GM12878 (cell line): Measurements from ENCODE around the gene TXLNB. TPM values are rescaled to one million over a fixed set of nuclear protein-coding genes. Genes with fewer than 3 reads are reported as not detected.

Experiments used
- ATAC-seq: fragments of 200-7000 bp; cut with Tn5 transposase; 3 replicates; pipeline ENCODE4 v1.9.1; 2020; ENCODE audit warnings: mild to moderate bottlenecking, moderate library complexity
- BruUV-seq: library from RNA; stranded (reverse); fragments of 400-500 nt; replicated peaks from 2 replicates; lab custom pipeline; 2021; lab: Mats Ljungman, UMichigan
- CTCF ChIA-PET: fragments of 300-600 bp; sonication (Branson Sonifier 250); formaldehyde crosslinking; extraction: SDS; loops from one replicate; lab custom pipeline; 2021; ENCODE audit warnings: inconsistent platforms; lab: Yijun Ruan, JAX
- POLR2A ChIA-PET: fragments of 350-600 bp; formaldehyde crosslinking; extraction: SDS; loops from one replicate; lab custom pipeline; 2021; ENCODE audit warnings: inconsistent platforms; lab: Charles Lee
- RAD21 ChIA-PET: fragments of 300-600 bp; sonication (Branson Sonifier 250); formaldehyde crosslinking; loops from one replicate; lab custom pipeline; 2023; ENCODE audit warnings: antibody characterized with exemption; ENCODE audit not compliant: unreplicated experiment; lab: Charles Lee
- SMC1A ChIA-PET: fragments of 300-600 bp; sonication (Branson Sonifier 250); formaldehyde crosslinking; loops from one replicate; lab custom pipeline; 2023; ENCODE audit not compliant: unreplicated experiment, uncharacterized antibody; lab: Charles Lee
- DNase-seq: peaks from one replicate; pipeline ENCODE4 v3.0.0-alpha.2; 2011; ENCODE audit warnings: low read depth, low spot score
- FAIRE-seq: peaks from 3 replicates; lab custom pipeline; 2011; peaks lifted over from hg19 to GRCh38; lab: Jason Lieb, UNC
- H2AFZ ChIP-seq: 2 replicates; pipeline ENCODE4 v1.6.0; 2011; ENCODE audit warnings: low read depth, low read length, control low read depth; ENCODE audit not compliant: control insufficient read depth
- H3K27ac ChIP-seq: 2 replicates; pipeline ENCODE4 v1.5.1; 2011; ENCODE audit warnings: control low read depth; ENCODE audit not compliant: control insufficient read depth, insufficient read depth
- H3K27me3 ChIP-seq, 2 experiments: replicated peaks in 1 of 2; 2 replicates each; pipeline versions ENCODE4 v1.6.0 to v1.6.1; 2011; ENCODE audit warnings: low read length in 1 of 2; ENCODE audit not compliant: control insufficient read depth in 2 of 2, insufficient read depth in 2 of 2
- H3K36me3 ChIP-seq, 2 experiments: 2 replicates each; pipeline ENCODE4 v1.5.1; 2011; ENCODE audit warnings: low read length in 1 of 2; ENCODE audit not compliant: control insufficient read depth in 2 of 2, insufficient read depth in 2 of 2
- H3K4me1 ChIP-seq: 2 replicates; pipeline ENCODE4 v1.6.1; 2011; ENCODE audit warnings: mild to moderate bottlenecking, low read length, moderate library complexity, mixed read lengths; ENCODE audit not compliant: control insufficient read depth, insufficient read depth
- H3K4me2 ChIP-seq: 2 replicates; pipeline ENCODE4 v1.6.0; 2011; ENCODE audit warnings: control low read depth; ENCODE audit not compliant: control insufficient read depth, insufficient read depth
- H3K4me3 ChIP-seq: fragments of 200-600 bp; sonication (generic); 2 replicates; pipeline ENCODE4 v1.5.1; 2016
- H3K79me2 ChIP-seq: 2 replicates; pipeline ENCODE4 v1.6.0; 2011; ENCODE audit warnings: low read length; ENCODE audit not compliant: control insufficient read depth, insufficient read depth
- H3K9ac ChIP-seq: 2 replicates; pipeline ENCODE4 v1.8.0; 2011; ENCODE audit warnings: low read length, control low read depth, mixed read lengths; ENCODE audit not compliant: control insufficient read depth, insufficient read depth
- H3K9me3 ChIP-seq: replicated peaks from 3 replicates; pipeline ENCODE4 v1.5.1; 2011; ENCODE audit warnings: mild to moderate bottlenecking, low read length; ENCODE audit not compliant: control insufficient read depth, insufficient read depth
- H4K20me1 ChIP-seq: 2 replicates; pipeline ENCODE4 v1.6.0; 2011; ENCODE audit not compliant: control insufficient read depth, insufficient read depth
- CBFB ChIP-seq: IDR thresholded peaks from 2 replicates; pipeline ENCODE4 v1.6.1; 2016; ENCODE audit warnings: antibody characterized with exemption, low read depth
- CBX3 ChIP-seq: fragments of 200-600 bp; sonication (generic); IDR thresholded peaks from 2 replicates; pipeline ENCODE4 v1.6.1; 2016; ENCODE audit warnings: low read depth, borderline replicate concordance
- CREM ChIP-seq: IDR thresholded peaks from 2 replicates; pipeline ENCODE4 v1.6.1; 2014; ENCODE audit warnings: antibody characterized with exemption, low read depth
- E2F8 ChIP-seq: fragments of 450-650 bp; IDR thresholded peaks from 2 replicates; pipeline ENCODE4 v1.6.1; 2018; ENCODE audit warnings: mild to moderate bottlenecking, low read depth, moderate library complexity; ENCODE audit not compliant: partially characterized antibody
- EP300 ChIP-seq, 2 experiments: fragments of 150-350 bp in 1 of 2; IDR thresholded peaks; 2 replicates each; pipeline ENCODE4 v1.6.1; 2011 to 2012; ENCODE audit warnings: low read depth in 2 of 2, low read length in 2 of 2, borderline replicate concordance in 1 of 2, improper control_type of control experiment in 1 of 2, inconsistent platforms in 1 of 2; ENCODE audit not compliant: control insufficient read depth in 1 of 2
- HDGF ChIP-seq: fragments of 450-650 bp; IDR thresholded peaks from 2 replicates; pipeline ENCODE4 v1.6.1; 2016; ENCODE audit warnings: antibody characterized with exemption
- IRF4 ChIP-seq: IDR thresholded peaks from 2 replicates; pipeline ENCODE4 v1.6.1; 2011; ENCODE audit warnings: low read depth, low read length
- RELB ChIP-seq: fragments of 450-650 bp; IDR thresholded peaks from 2 replicates; pipeline ENCODE4 v1.6.1; 2017; ENCODE audit warnings: low read depth, mild to moderate bottlenecking, moderate library complexity
- SREBF1 ChIP-seq: IDR thresholded peaks from 2 replicates; pipeline ENCODE4 v1.6.1; 2012; ENCODE audit warnings: mild to moderate bottlenecking, low read length
- ZNF274 ChIP-seq: IDR thresholded peaks from one replicate; pipeline ENCODE4 v1.8.0; 2011; ENCODE audit not compliant: insufficient read length, insufficient read depth
- ZNF687 ChIP-seq: fragments of 450-650 bp; IDR thresholded peaks from 2 replicates; pipeline ENCODE4 v1.6.1; 2017; ENCODE audit warnings: mild to moderate bottlenecking, moderate library complexity
- WGBS: methylation state at CpG from one replicate; pipeline ENCODE4 v1.1.6; 2016; ENCODE audit warnings: low lambda C conversion rate; ENCODE audit not compliant: insufficient replicate concordance, insufficient coverage; ENCODE audit errors: missing lambda C conversion rate; 5-methylcytosine and 5-hydroxymethylcytosine counted together
- in situ Hi-C: fragments of 300-500 bp; cut with MboI; formaldehyde crosslinking; loops from 9 replicates; pipeline ENCODE4 v1.14.3; 2018; ENCODE audit warnings: mixed read lengths
- intact Hi-C: fragments of 100-400 bp; cut with micrococcal nuclease; formaldehyde crosslinking; loops from one replicate; pipeline ENCODE4 v1.14.2; 2022; ENCODE audit not compliant: unreplicated experiment
- polyA plus RNA-seq, 11 experiments: library from polyadenylated mRNA; depleted of rRNA in 4 of 11; unstranded in 6 of 11; stranded (reverse) in 5 of 11; fragments of >200 nt; fragmentation: Nextera tagmentation in 4 of 11; fragmentation: Illumina TruSeq in 1 of 11; extraction: Ambion mirVana in 4 of 11; extraction: Trizol in 1 of 11; gene quantifications; 1 replicate in 1 of 11; 2 replicates in 10 of 11; pipeline versions ENCODE4 v1.2.1 to v1.2.3, GENCODE V29; 2011 to 2016; ENCODE audit warnings: inconsistent platforms in 2 of 11, missing spikeins in 2 of 11, low read depth in 1 of 11
- total RNA-seq, 4 experiments: library from RNA; depleted of rRNA in 3 of 4; stranded (reverse); fragments of >200 nt in 3 of 4; fragmentation: Illumina TruSeq in 1 of 4; extraction: Trizol in 1 of 4; gene quantifications; 2 replicates each; pipeline versions ENCODE4 v1.2.1 to v1.2.3, GENCODE V29; 2013 to 2021

Gene TXLNB
- total and polyA plus RNA-seq, 10 of the 15 experiments (the other 5 are each of a cell fraction or from before 2014, with no cell fraction given), result 0.07 to 1.3 (median 0.22) TPM; not detected in 1

GRCh38 chr6:139284789-139285188, 7.0 kb downstream of the TXLNB start:
- TF ChIP-seq EP300 (IDR thresholded peaks at IDR 0.05; ENCODE audit: borderline replicate concordance in 1 of 2, control insufficient read depth in 1 of 2, low read depth in 2 of 2, low read length in 2 of 2) (no peak), HDGF (no peak), ZNF274 (no peak), CREM (no peak), SREBF1 (no peak), CBX3 (no peak), E2F8 (no peak), ZNF687 (no peak), IRF4 (no peak), CBFB (no peak), RELB (no peak)
- Histone ChIP-seq H3K36me3 (no peaks in the 10 kb centered on the region), H3K4me2 (no peak overlapping the region), H3K79me2 (no peaks in the 10 kb centered on the region), H3K27me3 (no peaks in the 10 kb centered on the region), H3K4me3 (no peak overlapping the region), H3K27ac (no peak overlapping the region), H3K9ac (no peak overlapping the region), H2AFZ (no peak overlapping the region), H3K9me3 (no peaks in the 10 kb centered on the region; the same call in 2 of the 3 replicates), H3K4me1 (peaks cover 16% of the 10 kb centered on the region), H4K20me1 (no peaks in the 10 kb centered on the region)
- ChIA-PET SMC1A (interaction anchor here (0.9 to 1.7 kb wide), 3 partner anchors 13 to 17 kb away, joined by 3 to 4 read pairs (median 3); no protein-coding TSS in a partner anchor), POLR2A (no interaction called here), RAD21 (no interaction called here), CTCF (interaction anchor here (0.9 kb wide), 1 partner anchor 21 kb away, joined by 3 read pairs; no protein-coding TSS in a partner anchor)
- no TSS peak for BruUV-seq
- no peak for DNase-seq
- ATAC-seq, result no peak
- intact Hi-C loops, result no loop called here
- WGBS, result 80% methylated on average over 3 of the region's 3 CpGs
- in situ Hi-C loops, result no loop called here
- FAIRE-seq, result no peak
